GM21619 (cell line): Measurements from ENCODE around the gene PCDHGA8.
A peak's percentile ranks its signal among the peaks of the same experiment; 100 is the strongest.
"Not testable (repeated sequence)": the region's sequence is repeated elsewhere in the genome, so short reads cannot be mapped to it uniquely, and the experiment has no call there.

Experiments used
- ATAC-seq: cut with Tn5 transposase; IDR thresholded peaks from one replicate; pipeline ENCODE4 v1.9.1; 2021; ENCODE audit not compliant: unreplicated experiment

Gene PCDHGA8

DNA sequence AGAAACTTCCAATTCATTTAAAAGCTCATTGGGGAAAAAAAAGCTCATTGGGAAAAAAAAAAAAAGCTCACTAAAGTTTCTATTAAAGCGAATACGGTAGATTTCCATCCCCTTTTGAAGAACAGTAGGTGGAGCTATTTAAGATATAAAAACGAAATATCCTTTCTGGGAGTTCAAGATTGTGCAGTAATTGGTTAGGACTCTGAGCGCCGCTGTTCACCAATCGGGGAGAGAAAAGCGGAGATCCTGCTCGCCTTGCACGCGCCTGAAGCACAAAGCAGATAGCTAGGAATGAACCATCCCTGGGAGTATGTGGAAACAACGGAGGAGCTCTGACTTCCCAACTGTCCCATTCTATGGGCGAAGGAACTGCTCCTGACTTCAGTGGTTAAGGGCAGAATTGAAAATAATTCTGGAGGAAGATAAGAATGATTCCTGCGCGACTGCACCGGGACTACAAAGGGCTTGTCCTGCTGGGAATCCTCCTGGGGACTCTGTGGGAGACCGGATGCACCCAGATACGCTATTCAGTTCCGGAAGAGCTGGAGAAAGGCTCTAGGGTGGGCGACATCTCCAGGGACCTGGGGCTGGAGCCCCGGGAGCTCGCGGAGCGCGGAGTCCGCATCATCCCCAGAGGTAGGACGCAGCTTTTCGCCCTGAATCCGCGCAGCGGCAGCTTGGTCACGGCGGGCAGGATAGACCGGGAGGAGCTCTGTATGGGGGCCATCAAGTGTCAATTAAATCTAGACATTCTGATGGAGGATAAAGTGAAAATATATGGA lies 38.1 kb downstream of the PCDHGA8 start, which contains the start of gene PCDHGA12:
TSS of gene PCDHGA12 (plus strand) at position 176 of the 782 bp plus-strand sequence. CDS start at position 429, 253 bp downstream.
- peak; percentile 85 for ATAC-seq

DNA sequence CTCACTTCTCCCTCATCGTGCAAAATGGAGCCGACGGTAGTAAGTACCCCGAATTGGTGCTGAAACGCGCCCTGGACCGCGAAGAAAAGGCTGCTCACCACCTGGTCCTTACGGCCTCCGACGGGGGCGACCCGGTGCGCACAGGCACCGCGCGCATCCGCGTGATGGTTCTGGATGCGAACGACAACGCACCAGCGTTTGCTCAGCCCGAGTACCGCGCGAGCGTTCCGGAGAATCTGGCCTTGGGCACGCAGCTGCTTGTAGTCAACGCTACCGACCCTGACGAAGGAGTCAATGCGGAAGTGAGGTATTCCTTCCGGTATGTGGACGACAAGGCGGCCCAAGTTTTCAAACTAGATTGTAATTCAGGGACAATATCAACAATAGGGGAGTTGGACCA lies 38.9 kb downstream of the PCDHGA8 start:
- ATAC-seq, result peak; percentile 68

DNA sequence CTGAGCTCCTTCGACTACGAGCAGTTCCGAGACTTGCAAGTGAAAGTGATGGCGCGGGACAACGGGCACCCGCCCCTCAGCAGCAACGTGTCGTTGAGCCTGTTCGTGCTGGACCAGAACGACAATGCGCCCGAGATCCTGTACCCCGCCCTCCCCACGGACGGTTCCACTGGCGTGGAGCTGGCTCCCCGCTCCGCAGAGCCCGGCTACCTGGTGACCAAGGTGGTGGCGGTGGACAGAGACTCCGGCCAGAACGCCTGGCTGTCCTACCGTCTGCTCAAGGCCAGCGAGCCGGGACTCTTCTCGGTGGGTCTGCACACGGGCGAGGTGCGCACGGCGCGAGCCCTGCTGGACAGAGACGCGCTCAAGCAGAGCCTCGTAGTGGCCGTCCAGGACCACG lies 39.9 kb downstream of the PCDHGA8 start:
- ATAC-seq, result not testable (repeated sequence)

DNA sequence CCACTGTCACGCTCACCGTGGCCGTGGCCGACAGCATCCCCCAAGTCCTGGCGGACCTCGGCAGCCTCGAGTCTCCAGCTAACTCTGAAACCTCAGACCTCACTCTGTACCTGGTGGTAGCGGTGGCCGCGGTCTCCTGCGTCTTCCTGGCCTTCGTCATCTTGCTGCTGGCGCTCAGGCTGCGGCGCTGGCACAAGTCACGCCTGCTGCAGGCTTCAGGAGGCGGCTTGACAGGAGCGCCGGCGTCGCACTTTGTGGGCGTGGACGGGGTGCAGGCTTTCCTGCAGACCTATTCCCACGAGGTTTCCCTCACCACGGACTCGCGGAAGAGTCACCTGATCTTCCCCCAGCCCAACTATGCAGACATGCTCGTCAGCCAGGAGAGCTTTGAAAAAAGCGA lies 40.3 kb downstream of the PCDHGA8 start:
- ATAC-seq, result not testable (repeated sequence)

DNA sequence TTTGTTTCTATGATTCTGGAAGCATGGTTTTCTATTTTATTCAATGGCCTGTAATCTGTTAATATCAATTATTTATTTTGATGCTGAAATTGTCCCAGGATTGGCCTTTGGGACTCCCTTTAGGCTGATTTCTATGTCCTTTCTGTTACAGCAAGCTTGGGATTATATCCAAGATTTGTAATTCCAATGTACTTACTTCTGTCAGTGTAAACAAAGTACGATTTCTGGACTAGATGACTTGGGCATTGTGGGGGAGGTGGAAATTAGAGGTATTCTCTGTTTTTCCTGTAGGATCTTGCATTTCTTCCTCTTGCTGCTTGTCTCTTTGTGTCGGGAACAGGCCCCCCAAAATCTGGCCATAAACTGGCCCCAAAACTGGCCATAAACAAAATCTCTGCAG lies 41.6 kb downstream of the PCDHGA8 start:
- ATAC-seq, result no peak

DNA sequence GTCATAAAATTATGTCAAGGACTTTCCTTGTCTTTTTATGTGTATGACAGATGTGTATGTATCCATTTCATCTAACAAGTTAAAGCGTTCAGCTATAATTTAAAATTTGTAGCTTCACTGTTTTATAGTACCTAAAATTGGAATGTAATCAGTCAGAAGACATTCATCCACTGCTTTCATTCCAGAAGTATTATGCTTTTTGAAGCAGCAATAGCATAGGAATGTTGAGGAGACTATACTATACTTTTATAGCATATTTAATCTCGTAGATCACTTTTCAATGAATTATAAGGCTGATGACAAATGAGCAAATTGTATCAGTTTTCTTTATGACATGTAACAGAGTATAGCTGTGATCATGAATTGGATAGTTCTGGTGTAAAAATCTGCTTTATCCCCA lies 44.8 kb downstream of the PCDHGA8 start:
- ATAC-seq, result no peak

DNA sequence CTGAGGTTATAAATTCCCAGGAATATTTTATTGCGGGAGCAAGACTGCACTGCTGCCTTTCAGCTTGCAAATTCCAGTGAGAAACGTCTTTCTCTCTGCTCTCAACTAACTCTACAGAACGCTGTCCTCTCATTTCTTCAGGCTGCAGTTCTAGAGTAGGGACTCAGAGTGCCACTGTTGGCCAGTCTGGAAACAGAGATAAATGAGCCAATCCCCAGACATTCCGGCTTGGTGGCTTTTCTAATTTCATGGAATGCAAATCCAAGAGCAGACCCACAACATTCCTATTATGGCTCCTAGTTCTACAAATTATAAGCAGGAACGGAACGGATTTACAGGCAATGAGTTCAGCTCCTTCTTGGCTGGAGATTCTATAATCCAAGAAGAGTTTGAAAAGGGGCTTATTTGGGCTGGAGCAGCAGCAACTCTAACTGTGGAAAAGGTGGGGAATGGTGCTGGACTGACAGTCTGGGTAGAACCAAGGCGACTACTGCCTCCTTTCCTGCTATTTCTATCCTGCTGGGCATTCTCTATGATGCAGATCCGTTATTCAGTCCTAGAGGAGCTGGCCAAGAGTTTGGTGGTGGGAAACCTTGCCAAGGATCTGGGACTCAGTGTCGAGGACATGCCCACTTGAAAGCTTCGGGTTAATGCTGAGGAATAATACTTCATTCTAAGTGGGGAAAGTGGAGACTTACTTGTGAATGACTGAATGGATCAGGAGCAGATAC lies 47.1 kb downstream of the PCDHGA8 start:
- ATAC-seq, result no peak

DNA sequence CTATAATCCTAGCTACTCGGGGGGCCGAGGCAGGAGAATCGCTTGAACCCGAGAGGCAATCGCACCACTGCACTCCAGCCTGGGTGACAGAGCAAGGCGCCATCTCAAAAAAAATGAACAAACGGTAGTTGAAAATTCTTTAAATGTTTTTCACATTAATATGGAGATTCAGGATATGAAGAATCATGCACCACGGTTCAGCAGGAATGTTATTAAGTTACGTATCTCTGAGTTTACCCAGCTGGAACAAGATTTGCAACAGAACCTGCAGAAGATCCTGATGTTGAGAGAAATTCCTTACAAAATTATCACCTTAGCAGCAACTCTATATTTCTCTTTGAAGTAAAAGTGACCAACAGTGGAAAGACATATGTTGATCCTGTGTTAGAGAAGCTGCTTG lies 47.9 kb downstream of the PCDHGA8 start:
- ATAC-seq, result no peak

DNA sequence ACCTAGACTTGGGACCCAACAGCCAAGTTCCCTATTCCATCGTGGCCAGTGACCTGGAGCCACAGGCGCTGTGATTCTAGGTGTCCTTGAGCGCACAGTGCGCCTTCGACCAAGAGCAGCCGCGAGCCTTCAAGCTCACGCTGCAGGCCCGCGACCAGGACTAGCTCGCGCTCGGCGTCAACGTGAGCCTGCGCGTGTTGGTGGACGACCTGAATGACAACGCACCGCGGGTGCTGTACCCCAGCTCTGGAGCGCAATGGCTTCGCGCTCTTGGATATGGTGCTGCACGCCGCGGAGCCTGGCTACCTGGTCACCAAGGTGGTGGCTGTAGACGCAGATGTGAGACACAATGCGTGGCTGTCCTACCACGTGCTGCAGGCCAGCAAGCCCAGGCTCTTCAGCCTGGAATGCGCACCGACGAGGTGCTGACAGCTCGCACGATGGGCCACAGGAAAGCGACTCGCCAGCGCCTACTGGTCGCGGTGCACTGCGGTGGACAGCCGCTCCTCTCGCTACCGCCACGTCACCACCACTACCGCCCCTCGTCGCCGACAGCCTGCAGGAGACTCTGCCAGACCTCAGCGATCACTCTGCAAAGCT lies 49.2 kb downstream of the PCDHGA8 start:
- ATAC-seq, result no peak
